Gastroesophageal sphincter (tissue), 4 donors: Measurements from ENCODE around the gene AMDHD2. TPM values are rescaled to one million over a fixed set of nuclear protein-coding genes. Genes with fewer than 3 reads are reported as not detected.
A peak's percentile ranks its signal among the peaks of the same experiment; 100 is the strongest.
"Not testable (repeated sequence)": the region's sequence is repeated elsewhere in the genome, so short reads cannot be mapped to it uniquely, and the experiment has no call there.

ENCODE experiments used
- ATAC-seq: fragments of 150-250 bp; one replicate; pipeline ENCODE4 v1.9.1; 2016; ENCODE audit warnings: mild to moderate bottlenecking, moderate library complexity
- H3K27ac ChIP-seq, 4 donors: fragments of 200-600 bp; sonication (generic) in 3 of 4; 1 replicate in 3 of 4; 2 replicates in 1 of 4; pipeline ENCODE4 v1.5.1; 2016 to 2019
- H3K27me3 ChIP-seq: fragments of 200-600 bp; sonication (generic); one replicate; pipeline ENCODE4 v1.5.1; 2019
- H3K36me3 ChIP-seq, 2 donors: fragments of 200-600 bp; sonication (generic); one replicate each; pipeline ENCODE4 v1.5.1; 2019; ENCODE audit warnings: control low read depth in 1 of 2
- H3K4me1 ChIP-seq, 3 donors: fragments of 200-600 bp; sonication (generic); 1 replicate in 2 of 3; 2 replicates in 1 of 3; pipeline ENCODE4 v1.5.1; 2016 to 2019; ENCODE audit warnings: control low read depth in 2 of 3
- H3K4me3 ChIP-seq, 2 donors: fragments of 200-600 bp; sonication (generic); one replicate each; pipeline ENCODE4 v1.5.1; 2019; ENCODE audit warnings: mild to moderate bottlenecking in 1 of 2, moderate library complexity in 1 of 2
- H3K9me3 ChIP-seq, 3 donors: fragments of 200-600 bp; sonication (generic); one replicate each; pipeline ENCODE4 v1.5.1; 2017 to 2019; ENCODE audit warnings: control low read depth in 2 of 3
- EP300 ChIP-seq: sonication (generic); formaldehyde crosslinking; IDR thresholded peaks from one replicate; pipeline ENCODE4 v1.6.1; 2017; ENCODE audit warnings: antibody characterized with exemption, mild to moderate bottlenecking
- POLR2A ChIP-seq, 2 donors: fragments of 450-650 bp; IDR thresholded peaks; one replicate each; pipeline ENCODE4 v1.6.1; 2017; ENCODE audit warnings: antibody characterized with exemption in 2 of 2, mild to moderate bottlenecking in 2 of 2, moderate library complexity in 1 of 2
- POLR2AphosphoS5 ChIP-seq: sonication (generic); formaldehyde crosslinking; IDR thresholded peaks from one replicate; pipeline ENCODE4 v1.6.1; 2017; ENCODE audit warnings: antibody characterized with exemption
- WGBS, 2 donors: methylation state at CpG; one replicate each; pipeline ENCODE4 v1.1.5; 2018; ENCODE audit warnings: low coverage in 1 of 2; 5-methylcytosine and 5-hydroxymethylcytosine counted together
- total RNA-seq, 4 donors: library from RNA; depleted of rRNA; stranded (reverse); fragments of >200 nt; gene quantifications; one replicate each; pipeline ENCODE4 v1.1.0, GENCODE V29; 2016
- TF ChIP-seq, protein P1 (sequence below), 4 experiments: fragments of 200-600 bp in 2 of 4; fragments of 450-650 bp in 2 of 4; sonication (generic) in 1 of 4; IDR thresholded peaks; one replicate each; pipeline ENCODE4 v1.5.1; 2017 to 2019; ENCODE audit warnings: antibody characterized with exemption in 4 of 4, mild to moderate bottlenecking in 2 of 4, moderate library complexity in 2 of 4

Gene AMDHD2
- total RNA-seq, 4 donors from 2014 or later: 14.0 to 29.1 (median 23.4) TPM

GRCh38 chr16:2535625-2536013, 15.4 kb downstream of the AMDHD2 start:
- Histone ChIP-seq H3K27ac (peak overlapping the region in 3 of 4 donors; percentile 61 to 88 (median 62)), H3K27me3 (no peaks in the 10 kb centered on the region), H3K36me3 (peaks cover 0 to 4% of the 10 kb centered on the region in 2 donors), H3K4me1 (peaks cover 0 to 58% (median 20%) of the 10 kb centered on the region in 3 donors), H3K4me3 (no peak overlapping the region), H3K9me3 (no peaks in the 10 kb centered on the region)
- 30 to 67% methylated on average over 1 to 2 of the region's 9 CpGs for WGBS, 2 donors
- ATAC-seq: no peak
- peak; percentile 2 for TF ChIP-seq POLR2AphosphoS5
- no peak for TF ChIP-seq POLR2A (IDR thresholded peaks at IDR 0.05)

DNA sequence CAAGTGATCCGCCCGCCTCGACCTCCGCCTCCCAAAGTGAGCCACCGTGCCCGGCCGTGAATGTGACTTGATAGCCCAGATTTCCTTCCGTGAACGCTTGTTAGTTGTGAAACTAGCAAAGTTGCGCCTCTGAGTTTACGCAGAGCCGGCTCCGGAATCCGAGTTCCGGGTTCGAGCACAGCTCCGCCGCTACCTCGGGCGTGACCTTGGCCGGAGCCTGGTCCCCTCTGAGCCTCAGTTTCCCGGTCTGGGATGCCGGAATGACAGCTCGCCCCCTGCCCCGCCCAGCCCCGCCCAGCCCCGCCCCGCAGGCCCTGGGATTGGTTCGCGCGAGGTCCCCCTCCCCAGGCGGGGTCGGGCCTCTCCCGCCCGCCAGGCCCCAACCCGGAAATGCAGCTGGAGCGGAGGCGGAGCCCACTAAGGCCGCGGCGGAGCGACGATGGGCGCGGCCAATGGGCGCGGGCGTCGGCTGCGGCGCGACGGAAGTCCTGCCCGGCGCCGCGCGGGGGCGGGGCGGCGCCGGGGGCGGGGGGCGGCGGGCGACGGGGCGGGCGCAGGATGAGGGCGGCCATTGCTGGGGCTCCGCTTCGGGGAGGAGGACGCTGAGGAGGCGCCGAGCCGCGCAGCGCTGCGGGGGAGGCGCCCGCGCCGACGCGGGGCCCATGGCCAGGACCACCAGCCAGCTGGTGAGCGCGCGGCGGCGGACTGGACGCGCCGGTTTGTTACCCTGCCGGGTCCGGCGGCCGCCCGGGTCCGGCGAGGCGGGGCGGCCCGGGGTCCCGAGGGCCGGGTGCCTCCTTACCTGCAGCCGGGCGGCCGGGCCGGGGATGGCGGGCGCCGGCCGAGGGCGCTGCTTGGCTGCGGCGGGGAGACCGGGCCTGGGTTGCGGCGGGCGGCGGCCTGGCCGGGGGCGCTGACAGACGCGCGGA, 17.5 kb downstream of the AMDHD2 start, which contains the start of gene PDPK1:
TSS of gene PDPK1 (plus strand) at position 571 of the 929 bp plus-strand sequence. CDS start at position 663, 92 bp downstream.
- Histone ChIP-seq H3K27ac (peak within 1 kb of the TSS; percentile 65 to 96 (median 86)), H3K4me1 (peaks cover 0 to 56% (median 20%) of the 10 kb centered on the region in 3 donors), H3K27me3 (no peaks in the 10 kb centered on the region), H3K36me3 (peaks cover 0 to 4% of the 10 kb centered on the region in 2 donors), H3K9me3 (no peaks in the 10 kb centered on the region), H3K4me3 (peak within 1 kb of the TSS; percentile 53 to 74)
- ATAC-seq: peak; percentile 93
- TF ChIP-seq, protein P1, sequence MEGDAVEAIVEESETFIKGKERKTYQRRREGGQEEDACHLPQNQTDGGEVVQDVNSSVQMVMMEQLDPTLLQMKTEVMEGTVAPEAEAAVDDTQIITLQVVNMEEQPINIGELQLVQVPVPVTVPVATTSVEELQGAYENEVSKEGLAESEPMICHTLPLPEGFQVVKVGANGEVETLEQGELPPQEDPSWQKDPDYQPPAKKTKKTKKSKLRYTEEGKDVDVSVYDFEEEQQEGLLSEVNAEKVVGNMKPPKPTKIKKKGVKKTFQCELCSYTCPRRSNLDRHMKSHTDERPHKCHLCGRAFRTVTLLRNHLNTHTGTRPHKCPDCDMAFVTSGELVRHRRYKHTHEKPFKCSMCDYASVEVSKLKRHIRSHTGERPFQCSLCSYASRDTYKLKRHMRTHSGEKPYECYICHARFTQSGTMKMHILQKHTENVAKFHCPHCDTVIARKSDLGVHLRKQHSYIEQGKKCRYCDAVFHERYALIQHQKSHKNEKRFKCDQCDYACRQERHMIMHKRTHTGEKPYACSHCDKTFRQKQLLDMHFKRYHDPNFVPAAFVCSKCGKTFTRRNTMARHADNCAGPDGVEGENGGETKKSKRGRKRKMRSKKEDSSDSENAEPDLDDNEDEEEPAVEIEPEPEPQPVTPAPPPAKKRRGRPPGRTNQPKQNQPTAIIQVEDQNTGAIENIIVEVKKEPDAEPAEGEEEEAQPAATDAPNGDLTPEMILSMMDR (IDR thresholded peaks at IDR 0.05): no peak
- TF ChIP-seq POLR2AphosphoS5: peak; percentile 26
- no peak for TF ChIP-seq EP300
- TF ChIP-seq POLR2A (IDR thresholded peaks at IDR 0.05): peak; percentile 48 to 50
- 0 to 2% methylated on average over 7 to 9 of the region's 126 CpGs for WGBS, 2 donors

- H3K9me3 ChIP-seq, H3K27me3 ChIP-seq, ATAC-seq, H3K36me3 ChIP-seq: not testable (repeated sequence)
- H3K4me3 ChIP-seq: peak overlapping the region in 1 of 2 donors; percentile 74
- WGBS, 2 donors: 77 to 84% methylated on average over 11 to 20 of the region's 24 CpGs
- H3K4me1 ChIP-seq: peaks cover 0 to 52% (median 20%) of the 10 kb centered on the region in 3 donors
- H3K27ac ChIP-seq: peak overlapping the region in 1 of 4 donors; percentile 84
Measured at GRCh38 chr16:2539192-2539844, 19.1 kb downstream of the AMDHD2 start.

DNA sequence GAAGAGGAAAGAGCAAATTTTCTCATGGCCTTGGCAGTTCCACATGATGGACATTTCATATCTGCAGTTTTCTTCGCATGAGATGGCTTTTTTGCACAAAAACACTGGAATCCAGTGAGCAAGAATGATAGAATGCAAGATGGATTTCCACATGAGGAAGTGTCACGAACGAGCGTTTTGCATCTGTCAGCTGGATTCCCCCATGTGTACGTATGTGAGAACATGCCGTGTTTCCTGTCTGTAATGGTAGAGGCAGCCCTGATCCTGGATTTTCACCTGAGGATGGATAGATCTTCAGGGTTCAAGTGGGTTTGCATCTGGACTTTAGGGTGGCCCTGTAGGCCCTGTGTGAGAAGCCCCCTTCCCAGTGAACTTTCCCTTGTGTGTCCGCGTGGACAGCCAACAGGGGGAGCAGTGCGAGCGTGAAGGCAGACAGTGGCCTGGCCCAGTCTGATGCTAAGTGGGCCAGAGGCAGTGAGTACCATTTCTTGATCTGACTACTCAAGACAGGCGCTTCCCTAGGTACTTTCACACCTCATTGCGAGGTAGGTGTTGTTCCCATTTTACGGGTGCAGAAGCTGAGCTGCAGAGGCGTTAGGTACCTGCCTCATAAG, 19.8 kb downstream of the AMDHD2 start:
- H3K9me3 ChIP-seq, H3K27me3 ChIP-seq, ATAC-seq, H3K36me3 ChIP-seq, H3K4me3 ChIP-seq: not testable (repeated sequence)
- Histone ChIP-seq H3K4me1 (peaks cover 0 to 52% (median 20%) of the 10 kb centered on the region in 3 donors), H3K27ac (peak overlapping the region in 2 of 4 donors; percentile 17 to 84)
- 0 to 56% methylated on average over 3 to 6 of the region's 14 CpGs for WGBS, 2 donors
- TF ChIP-seq, protein P1 (IDR thresholded peaks at IDR 0.05): peak in 2 of 4 experiments; percentile 14 to 54

- not testable (repeated sequence) for H3K36me3 ChIP-seq, H3K27ac ChIP-seq, H3K4me3 ChIP-seq, H3K9me3 ChIP-seq, ATAC-seq, H3K27me3 ChIP-seq
- WGBS, 2 donors: 43 to 60% methylated on average over 1 of the region's 4 CpGs
- H3K4me1 ChIP-seq: peaks cover 0 to 51% (median 22%) of the 10 kb centered on the region in 3 donors
Measured at GRCh38 chr16:2540912-2541311, 20.7 kb downstream of the AMDHD2 start.

DNA sequence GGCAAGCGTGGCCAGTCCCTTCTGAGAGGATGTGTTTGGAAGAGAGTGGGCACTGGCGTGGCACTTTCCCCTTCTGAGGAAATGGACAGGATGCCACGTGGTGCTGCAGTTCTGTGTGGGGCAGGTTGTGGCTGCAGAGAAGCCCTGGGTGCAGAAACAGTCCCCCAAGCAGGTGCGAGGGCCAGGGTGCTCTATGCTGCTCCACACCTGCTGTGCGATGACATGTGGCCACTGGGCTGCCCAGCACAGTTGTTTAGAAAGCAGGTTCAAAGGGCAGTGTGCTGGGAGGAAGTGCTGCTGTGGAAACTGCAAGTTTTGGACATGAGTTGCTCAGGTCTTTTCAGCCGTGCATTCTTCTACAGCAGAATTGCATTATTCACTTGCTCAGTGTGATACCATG, 21.2 kb downstream of the AMDHD2 start:
- not testable (repeated sequence) for ATAC-seq, H3K36me3 ChIP-seq, H3K27me3 ChIP-seq, H3K4me3 ChIP-seq, H3K27ac ChIP-seq, H3K9me3 ChIP-seq
- WGBS, 2 donors: 53% methylated on average over 4 of the region's 6 CpGs; no CpG with 5 or more reads in 1 of the 2 donors
- peaks cover 0 to 51% (median 27%) of the 10 kb centered on the region in 3 donors for H3K4me1 ChIP-seq

DNA sequence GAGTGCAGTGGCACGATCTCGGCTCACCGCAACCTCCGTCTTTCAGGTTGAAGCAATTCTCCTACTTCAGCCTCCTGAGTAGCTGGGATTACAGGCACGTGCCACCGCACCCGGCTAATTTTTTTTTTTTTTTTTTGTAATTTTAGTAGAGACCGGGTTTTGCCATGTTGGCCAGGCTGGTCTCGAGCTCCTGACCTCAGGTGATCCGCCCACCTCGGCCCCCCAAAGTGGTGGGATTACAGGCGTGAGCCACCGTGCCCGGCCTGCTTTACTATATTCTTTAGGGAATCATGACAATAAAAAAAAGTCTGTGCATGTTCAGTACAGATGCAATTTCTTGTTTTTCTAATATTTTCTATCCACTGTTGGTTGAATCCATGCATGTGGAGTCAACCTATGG, 23.6 kb downstream of the AMDHD2 start:
- not testable (repeated sequence) for H3K4me3 ChIP-seq, H3K27ac ChIP-seq, H3K9me3 ChIP-seq, ATAC-seq, H3K36me3 ChIP-seq, H3K27me3 ChIP-seq
- WGBS, 2 donors: 68 to 79% methylated on average over 7 of the region's 14 CpGs
- H3K4me1 ChIP-seq: peaks cover 0 to 42% (median 26%) of the 10 kb centered on the region in 3 donors

DNA sequence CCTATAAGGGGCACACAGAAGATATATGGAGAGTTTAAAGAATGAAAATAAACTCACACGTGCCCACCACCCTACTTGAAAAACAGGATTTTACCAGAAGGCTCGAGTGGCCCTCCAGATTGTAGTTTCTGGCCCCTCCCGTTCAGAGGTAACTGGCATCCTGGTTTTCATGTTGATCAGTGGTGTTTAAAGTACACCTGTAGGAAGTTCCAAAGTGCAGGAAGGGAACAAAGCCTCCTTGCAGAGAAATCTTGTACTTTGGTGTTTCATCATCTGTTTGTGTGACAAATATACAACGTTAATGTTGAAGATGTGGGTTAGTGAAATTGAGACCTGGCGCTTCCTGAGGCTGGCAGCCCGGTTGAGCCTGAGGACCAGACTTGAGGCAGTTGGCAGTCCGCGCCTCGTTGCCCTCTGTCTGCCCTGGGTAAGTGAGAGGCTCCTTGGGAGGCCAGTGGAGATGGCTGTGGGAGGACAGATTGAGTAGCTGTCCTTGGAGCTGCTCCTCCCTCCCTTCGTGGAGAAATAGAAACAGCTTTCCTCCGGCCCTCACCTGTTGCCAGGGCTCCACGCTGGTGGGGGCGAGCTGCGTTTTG, 30.2 kb downstream of the AMDHD2 start:
- H3K4me1 ChIP-seq: peaks cover 0 to 11% (median 8%) of the 10 kb centered on the region in 3 donors
- H3K27ac ChIP-seq, H3K4me3 ChIP-seq, ATAC-seq, H3K9me3 ChIP-seq, H3K27me3 ChIP-seq, H3K36me3 ChIP-seq: not testable (repeated sequence)
- WGBS, 2 donors: no CpG with 5 or more reads among the region's 14 CpGs

DNA sequence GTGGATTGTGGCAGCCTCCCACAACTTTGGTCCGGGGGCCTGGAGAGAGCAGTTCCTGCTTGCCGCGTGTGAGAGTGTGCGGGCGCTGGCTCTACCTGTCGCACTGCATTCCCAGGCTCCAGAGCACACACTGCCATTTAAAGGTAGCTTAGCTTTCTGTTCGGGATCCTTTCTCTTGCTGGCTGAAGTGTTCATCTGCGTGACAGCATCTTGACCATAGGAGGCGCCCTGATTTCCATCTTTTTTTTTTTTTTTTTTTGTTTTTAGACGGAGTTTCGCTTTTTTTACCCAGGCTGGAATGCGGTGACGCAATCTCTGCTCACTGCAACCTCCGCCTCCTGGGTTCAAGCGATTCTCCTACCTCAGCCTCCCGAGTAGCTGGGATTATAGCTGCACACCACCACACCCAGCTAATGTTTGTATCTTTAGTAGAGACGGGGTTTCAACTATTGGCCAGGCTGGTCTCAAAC, 31.3 kb downstream of the AMDHD2 start:
- WGBS, 2 donors: 70% methylated on average over 11 of the region's 17 CpGs; no CpG with 5 or more reads in 1 of the 2 donors
- H3K27ac ChIP-seq: not testable (repeated sequence)

More for the DNA sequence above, 31.3 kb downstream of the AMDHD2 start:
- H3K4me3 ChIP-seq, ATAC-seq, H3K36me3 ChIP-seq, H3K4me1 ChIP-seq, H3K9me3 ChIP-seq, H3K27me3 ChIP-seq: not testable (repeated sequence)
